HG02798 (cell line): Measurements from ENCODE around the gene TTC23.
"Not testable (repeated sequence)": the region's sequence is repeated elsewhere in the genome, so short reads cannot be mapped to it uniquely, and the experiment has no call there.

Experiments
- ATAC-seq: cut with Tn5 transposase; IDR thresholded peaks from one replicate; pipeline ENCODE4 v1.9.1; 2021; ENCODE audit warnings: mild to moderate bottlenecking; ENCODE audit not compliant: unreplicated experiment, poor library complexity

TTC23 gene

DNA sequence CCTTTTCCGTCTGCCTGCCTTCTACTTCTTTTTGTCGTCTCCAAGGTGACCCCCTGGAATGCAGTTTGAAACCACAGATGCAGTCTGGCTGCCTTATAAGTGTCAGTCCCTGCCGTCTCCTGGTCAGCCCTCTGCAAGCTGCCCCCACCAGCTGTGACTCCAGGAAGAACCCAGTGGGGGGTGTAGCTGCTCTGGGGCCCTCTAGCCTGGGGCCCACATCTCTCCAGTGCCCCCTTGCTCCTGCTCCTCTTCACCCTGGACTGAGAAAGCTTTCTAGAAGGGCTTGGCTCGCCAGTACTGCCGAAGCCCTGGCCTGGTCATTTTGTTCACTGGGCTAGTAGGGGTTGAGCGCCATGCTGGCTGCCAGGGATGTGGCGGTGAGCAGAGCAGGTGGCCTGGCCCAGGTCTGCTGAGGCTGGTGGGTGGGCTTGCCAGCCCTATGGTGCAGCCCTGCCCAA is 123.2 kb downstream of the TTC23 start:
- no peak for ATAC-seq

DNA sequence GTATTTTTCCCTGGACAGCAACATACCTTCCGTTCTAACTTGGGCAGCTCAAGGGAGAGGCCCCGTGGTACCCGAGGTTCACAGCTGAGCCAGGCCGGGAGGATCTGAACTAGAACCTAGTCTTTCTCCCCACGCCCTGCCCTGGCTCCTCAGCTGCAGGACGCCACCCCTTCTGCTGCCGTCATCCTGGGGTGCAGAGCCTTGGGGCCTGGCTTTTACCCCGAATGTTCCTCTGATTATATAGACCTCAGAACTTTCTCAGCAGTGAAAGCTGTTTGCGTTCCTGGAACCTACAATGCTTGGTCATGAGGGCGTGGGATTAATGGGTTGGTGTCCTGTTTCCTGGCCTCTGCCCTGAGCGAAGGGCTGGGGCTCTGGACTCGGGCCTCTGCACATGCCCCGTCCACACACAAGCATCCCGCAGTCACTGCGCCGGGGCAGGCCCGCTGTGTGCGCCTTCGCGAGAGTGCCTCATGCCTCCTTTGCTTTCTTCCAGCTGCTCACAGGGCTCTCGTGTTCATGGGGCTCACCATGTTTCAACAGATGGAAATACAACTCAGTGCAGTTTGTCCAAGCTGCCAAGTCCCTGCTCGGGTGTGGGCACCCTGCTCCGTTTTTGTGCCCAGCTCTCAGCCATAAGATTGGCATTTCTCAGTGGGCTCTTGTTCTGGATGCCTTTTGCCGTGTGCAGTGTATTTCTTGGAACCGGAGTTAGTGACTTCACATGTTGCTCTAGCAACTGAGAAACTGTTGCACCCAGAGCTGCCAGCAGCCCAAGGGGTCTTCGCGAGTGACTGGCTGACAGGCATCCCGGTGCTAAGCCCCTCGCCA is 124.1 kb downstream of the TTC23 start:
- ATAC-seq = no peak

DNA sequence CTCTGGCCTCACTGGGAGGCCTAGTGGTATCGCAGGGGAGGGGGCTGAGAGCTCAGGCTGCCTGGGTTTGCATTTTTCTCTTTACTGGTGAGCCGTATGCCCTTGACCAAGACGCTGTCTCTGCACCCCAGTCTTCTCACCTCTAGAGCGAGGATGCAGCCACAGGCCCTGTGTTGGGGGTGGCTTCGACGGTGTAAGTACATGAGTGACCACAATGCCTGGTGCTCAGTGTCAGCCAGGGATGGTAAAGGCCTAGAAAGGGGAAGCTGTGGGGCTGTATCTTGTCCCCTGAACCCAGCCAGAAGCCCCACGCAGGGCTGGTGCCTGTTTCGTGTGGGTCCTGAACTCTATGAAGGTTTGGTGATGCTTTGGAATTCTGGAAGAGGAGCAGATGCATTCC is 124.7 kb downstream of the TTC23 start:
- no peak for ATAC-seq

DNA sequence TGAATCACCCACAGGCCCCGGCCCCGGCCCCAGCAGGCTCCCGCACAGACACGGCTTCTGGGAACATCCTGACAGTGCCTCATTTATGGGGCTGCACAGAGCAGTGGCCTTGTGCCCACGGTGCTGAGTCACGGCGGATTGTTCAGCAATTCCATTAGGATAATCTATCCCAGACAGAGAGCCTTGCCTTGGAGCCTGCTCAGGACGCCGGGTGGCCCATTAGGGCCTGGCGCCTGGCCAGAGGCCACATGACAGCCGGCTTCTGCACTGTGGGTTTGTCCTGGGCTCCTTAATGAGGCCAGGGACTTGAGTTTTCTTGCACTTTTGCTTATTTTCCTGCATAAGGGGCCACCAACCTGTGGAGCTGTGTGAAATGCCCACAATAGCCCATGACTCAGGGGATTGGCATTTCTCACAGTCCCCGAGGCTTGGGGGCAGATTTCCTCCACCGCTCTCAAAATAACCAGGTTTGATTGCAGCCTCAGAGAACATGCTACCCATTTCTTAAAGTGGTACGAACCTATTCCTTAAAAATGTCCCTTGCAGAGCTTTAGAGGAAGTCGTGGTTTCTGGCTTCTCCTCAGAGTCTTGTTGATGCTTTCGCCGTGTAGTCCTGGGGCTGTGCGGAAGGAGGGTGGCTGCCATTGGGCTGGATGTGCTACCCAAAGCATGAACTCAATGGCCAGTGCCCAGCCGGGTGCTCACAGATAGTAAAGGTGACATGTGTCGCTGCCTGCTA is 125.5 kb downstream of the TTC23 start:
- no peak for ATAC-seq

DNA sequence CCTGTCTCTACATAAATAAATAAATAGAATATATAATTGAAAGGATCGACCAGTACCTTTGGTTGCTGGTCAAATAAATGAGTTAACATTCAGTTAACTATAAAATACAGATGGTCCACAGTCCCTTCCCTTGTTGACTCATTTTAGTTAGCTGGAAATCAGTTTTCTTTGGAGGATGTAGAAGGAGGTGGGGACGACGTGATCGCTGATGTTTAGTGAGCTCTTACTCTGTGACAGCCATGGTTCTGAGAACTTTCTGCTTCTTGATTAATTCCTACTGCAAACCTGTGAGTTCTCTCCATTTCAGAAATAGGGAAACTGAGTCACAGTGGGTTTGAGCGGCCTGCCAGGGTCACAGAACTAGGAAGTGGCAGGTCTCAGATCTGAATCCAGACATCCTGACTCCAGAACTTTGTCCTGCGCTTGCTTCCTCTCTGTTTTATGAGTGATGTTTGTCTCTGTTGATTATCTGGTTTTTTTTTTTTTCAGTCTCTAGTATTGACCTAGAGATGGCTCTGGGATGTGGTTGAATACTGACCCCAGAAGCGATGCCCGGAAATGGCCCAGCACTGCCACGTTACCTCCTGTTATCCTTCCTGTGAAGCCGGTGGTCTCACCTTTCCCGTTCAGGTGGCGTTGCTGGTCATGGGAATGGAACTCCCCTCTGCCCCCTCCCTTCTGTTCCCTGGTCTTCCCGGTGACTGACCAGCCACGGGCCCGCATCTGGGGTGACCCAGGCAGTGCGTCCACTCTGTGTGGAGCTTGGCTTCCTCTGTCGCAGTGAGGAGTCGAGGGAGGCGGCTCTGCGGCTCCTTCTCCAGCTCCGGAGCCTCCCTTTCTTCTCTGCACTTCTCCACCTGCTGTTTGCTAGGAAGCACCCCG is 126.3 kb downstream of the TTC23 start:
- no peak for ATAC-seq

DNA sequence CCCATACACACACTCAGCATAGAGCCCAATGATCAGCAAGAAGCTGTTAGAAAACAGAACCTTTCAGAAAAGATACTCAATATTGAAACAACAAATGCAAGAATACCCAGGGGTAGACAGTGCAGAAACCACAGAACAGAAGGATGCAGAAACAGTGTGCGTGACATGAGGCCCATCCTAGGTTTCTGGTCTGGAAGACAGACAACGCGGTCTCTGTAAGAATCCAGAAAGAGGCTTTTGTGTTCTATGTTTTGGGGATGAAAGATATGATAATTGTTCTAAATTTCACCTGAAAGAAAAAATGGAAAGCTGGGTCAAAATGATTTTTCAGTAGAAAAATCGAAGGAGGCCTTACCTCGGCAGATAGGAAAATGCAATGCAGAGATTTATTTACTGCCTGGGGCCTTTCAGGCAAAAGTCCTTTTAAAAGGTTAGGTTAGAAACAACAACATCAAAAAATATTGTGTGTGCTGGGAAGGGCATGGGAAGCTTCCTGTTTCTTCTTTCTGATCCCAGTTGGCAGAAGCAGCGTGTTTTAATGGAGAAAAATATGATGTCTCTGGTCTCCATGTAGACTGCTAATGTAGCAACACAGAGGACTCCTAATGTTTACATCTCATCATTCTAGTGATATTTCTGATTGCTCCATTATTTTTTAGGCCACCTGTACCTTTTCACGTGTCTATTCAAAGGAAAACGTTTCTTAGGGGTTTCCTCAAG is 127.5 kb downstream of the TTC23 start:
- ATAC-seq = no peak

DNA sequence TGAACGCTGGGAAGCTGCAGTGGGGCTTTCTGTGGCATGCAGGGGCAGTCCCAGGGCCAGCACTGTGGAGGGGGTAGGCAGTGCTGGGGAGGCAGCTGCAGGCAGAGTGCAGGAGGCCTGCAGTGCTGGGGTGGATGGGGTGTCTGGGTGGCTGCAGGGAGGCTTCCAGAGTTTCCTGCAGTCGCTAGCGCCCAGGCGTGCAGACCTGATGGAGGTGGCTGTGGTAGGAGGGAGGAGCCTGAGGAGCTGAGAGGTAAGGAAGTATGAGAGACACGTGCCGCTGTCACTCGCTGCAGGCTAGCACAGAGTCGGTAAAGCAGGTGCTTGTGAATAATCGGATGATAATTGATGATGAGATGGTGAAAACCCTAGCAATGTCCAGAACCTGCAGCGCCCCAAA is 128.2 kb downstream of the TTC23 start:
- no peak for ATAC-seq

DNA sequence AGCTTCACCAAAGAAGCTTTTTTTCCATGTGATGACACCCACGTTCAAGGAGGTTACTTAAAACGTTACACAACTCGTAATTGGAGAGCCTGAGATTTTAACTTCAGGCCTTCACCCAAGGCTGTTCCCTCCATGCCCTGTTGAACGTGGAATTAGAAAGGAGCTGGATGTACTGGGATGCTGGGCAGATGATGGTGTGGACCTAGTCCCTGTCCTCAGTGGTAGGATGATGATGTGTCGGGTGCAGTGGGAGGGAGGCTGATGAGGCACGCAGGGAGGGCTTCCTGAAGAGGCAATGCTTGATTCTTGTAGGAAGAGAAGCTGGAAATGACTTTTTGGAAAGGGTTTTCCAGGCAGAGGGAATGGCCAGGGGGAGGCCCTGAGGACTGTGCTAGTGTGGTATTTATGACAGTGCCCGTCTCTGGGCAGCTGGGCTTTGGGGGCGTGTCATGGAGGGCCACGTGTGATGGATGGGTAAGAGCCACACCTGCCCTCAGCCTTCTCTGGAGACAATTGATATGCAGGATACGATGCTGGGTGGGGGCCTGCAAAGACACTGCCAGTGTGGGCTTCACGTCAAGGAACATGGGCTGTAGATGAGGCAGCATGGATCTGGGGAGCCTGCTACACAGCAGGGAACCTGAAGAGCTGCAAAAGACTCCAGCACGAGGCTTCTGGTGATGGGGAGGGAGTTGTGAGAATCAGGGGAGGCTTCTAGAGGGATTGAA is 129.2 kb downstream of the TTC23 start:
- no peak for ATAC-seq

DNA sequence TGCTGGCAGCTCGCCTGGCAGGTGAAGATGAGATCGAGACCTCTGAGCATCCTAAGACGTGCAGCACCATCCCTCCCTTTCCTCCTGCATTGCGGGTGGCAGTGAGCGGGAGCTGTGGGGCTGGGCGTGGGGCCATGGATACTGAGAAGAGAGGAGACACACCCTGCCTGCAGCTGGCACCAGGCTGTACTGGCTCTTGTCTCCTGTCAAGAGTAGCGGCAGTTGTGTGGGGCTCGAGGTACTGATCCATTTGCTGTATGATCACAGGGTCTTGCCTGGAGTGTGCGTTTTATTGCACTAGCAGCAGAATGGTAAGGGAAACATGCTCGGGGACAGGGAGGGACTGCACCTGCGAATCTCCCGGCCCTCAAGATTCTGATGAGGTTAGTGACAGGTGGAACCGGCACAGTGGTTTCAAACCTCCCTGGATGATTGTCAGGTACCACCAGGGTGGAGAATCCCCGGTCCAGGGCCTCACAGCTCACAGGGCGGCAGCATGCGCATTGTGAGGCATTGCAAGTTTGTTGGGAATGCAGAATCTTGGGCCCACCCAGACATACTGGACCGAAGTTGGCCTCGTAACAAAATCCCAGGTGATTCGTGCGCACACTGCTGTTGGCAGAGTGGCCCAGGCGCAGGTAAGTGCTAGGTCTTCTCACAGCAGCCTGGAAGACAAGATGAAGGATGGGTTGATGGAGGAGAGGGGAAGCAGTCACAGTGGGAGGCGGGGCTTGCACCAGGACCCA is 130.4 kb downstream of the TTC23 start:
- ATAC-seq = no peak

DNA sequence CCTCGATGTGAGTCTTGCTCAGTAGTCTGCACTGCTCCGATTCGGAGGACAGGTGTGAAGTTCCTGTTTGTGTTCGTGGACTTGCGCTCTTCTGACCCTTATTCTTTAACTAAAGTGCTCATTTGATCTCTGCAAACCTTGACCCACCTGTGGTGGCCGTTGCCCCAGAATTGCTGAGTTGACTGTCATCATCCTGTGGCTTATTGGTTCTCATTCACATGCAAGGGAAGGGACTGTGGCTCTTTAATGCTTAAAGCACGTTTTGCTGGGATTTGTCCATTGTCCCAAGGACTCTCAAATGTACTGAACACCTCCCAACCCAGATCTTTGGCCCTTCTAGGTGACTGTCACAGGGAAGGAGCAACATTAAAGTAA is 131.1 kb downstream of the TTC23 start:
- ATAC-seq = no peak

DNA sequence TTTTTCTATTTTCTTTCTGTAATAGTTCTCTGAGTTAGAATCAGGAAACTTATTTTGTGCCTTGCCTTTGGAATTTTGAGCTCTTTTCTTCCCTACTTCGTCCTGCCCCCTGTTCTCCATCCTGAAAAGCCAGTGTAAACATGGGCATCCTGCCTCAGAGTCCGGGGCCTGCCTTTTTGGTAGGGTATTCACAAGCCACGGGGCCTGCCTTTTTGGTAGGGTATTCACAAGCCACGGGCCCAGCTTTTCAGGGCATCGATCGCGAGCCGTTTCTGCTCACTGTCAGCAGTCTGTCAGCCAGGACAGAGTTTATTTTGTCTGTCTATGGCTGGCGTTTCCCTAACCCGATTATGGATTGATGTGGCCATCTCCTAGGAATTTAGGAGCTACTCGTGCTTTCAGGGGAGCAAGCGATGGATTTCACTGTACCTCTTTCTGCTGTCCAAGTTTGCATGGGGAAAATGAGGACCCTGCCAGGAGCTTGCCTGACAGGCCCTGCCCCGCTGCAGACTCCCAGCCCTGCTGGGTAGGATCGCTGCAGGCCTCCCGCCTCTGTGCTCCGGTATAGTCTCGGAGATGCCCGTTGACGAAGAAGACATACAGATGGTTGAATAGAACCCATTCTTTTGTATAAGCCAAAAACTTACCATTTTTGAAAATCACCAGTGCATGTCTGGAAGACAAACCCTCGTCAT is 131.7 kb downstream of the TTC23 start:
- ATAC-seq = no peak

DNA sequence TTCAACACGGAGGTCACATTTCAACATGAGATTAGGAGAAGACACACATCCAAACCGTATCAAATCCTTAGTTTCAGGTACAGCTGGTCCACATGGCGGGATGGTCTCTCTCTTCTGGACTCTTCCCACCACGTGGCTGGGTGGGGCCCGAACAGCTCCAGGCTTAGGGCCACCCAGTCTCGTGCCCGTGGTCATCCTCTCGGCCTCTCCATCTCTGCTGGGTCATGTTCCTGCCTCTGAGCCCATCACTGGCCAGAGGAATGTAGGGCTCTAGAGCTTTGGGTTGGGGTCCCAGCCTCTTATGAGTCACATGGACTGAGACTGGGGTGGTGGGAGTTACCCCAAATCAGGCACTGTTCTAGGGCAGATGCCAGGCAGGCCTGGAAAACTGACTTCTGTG is 132.3 kb downstream of the TTC23 start:
- no peak for ATAC-seq

DNA sequence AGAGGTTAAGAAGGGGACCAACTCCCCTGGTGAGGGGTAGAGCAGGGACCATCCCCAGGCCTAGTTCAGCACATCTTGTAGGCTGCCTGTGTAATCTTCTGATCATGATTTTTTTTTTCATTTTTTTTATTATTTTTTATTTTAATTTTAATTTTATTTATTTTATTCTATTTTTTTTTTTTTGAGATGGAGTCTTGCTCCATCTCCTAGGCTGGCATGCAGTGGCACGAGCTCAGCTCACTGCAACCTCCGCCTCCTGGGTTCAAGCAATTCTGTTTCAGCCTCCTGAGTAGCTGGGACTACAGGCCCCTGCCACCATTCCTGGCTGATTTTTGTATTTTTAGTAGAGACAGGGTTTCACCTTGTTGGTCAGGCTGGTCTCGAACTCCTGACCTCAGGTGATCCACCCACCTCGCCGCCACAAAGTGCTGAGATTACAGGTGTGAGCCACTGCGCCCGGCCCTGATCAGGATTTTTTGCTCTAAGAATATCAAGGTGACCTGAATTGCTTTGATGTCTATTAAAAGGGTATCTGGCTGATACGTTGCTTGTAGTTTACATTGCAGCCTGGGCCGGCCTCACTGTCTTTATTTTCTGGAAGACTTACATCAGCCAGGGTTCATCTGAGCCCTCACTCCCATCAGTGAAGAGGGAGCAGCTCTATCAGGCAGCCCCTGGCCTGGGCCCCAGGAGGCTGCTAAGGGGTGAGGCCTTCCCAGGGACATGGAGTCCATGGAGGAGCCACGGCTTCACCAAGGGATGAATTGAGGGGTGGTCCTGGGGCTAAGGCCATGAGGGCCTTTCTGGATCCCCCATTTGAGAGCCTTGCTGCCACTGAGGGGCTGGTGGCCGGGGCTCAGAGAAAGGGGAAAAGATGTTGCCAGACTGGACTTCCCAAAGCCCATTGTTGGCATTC is 133.8 kb downstream of the TTC23 start:
- no peak for ATAC-seq

DNA sequence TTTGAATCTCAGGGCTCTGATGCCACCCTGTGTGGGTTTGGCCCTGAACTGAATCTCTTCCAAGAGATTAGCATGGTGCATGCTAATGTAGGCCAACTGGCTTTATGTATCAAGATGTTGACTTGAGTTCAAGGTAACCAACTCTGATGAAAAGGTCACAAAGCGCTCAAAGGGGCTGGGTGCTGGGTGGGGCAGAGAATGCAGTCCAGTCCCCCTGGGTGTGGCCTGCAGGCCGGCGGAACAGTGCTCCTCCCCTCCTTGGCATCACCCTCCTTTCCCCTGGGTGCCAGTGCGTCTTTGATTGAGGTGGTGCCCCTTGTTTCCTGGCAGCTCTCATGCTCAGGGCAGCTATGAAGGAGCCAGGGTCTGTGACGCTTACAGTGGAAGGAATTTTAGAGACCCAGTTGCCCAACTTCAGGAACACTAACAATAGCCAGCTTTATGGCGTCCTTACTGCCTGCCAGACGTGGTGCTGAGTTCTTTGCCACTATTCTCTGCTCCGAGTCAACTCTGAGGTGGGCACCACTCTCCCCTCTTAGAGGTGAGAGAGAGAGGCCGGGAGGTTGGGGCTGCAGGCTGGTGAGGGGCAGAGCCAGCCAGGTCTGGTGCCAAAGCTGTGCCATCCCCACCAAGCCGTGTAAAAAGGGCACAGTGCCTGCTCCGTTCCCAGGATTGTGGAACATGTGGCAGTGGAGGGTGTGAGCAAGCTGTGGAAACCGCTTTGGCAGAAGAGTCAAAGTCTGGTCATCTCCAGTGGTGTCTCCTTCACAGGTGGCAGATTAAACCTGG is 134.7 kb downstream of the TTC23 start:
- no peak for ATAC-seq

DNA sequence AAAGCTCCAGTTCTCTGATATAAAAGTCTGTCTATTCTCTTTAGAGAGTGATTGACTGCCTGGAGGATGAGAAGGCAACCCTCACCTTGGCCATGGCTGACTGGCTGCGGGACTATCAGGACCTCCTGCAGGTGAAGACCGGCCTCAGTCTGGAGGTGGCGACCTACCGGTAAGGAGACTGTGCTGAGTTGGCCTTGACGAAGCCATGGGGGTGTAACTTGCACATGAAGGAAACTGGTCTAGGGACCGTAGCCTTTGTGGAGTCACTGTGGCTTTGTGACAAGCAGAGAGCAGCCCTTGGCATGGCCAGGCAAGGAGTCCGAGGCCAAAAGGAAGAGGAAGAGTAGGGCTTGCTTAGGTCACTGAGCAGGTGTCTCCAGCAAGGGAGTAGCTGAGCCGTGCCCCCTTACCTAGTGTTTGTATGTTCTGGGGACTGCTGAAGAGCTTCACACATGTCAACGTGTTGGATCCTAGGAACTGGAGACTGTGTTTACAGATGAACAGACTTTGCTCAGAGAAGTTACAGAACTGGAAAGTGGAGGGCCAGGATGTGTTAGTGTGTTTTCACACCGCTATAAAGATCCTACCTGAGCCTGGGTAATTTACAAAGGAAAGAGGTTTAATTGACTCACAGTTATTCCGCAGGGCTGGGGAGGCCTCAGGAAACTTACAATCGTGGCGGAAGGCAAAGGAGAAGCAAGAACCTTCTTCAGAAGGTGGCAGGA is 135.7 kb downstream of the TTC23 start:
- ATAC-seq = no peak

DNA sequence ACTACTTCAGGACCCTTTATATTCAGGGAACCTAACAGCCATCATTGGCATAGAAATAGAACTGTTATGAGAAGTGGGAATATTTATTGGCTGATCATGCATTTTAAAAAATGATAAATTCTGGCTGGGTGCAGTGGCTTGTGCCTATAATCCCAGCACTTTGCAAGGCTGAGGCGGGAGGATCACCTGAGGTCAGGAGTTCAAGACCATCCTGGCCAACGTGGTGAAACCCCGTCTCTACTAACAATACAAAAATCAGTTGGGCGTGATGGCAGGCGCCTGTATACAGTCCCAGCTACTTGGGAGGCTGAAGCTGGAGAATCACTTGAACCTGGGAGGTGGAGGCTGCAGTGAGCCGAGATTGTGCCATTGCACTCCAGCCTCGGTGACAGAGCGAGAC is 137.7 kb downstream of the TTC23 start:
- not testable (repeated sequence) for ATAC-seq
